ENCODE measurements around the gene NMRK2.

- TF ChIP-seq LEF1 (IDR thresholded peaks at IDR 0.05; ENCODE audit: borderline replicate concordance), result no peak
- TF ChIP-seq SUZ12 (IDR thresholded peaks at IDR 0.05), result no peak
- no peak for TF ChIP-seq NFRKB (IDR thresholded peaks at IDR 0.05)
- TF ChIP-seq SP1 (IDR thresholded peaks at IDR 0.05), result no peak
- TF ChIP-seq TARDBP (IDR thresholded peaks at IDR 0.05), result no peak
- no peak for TF ChIP-seq ZNF384 (IDR thresholded peaks at IDR 0.05)
- TF ChIP-seq ELF4 (IDR thresholded peaks at IDR 0.05), result no peak
- TF ChIP-seq BHLHE40 (IDR thresholded peaks at IDR 0.05; ENCODE audit: borderline replicate concordance), result no peak
- TF ChIP-seq HDGF (IDR thresholded peaks at IDR 0.05; ENCODE audit: borderline replicate concordance), result no peak
These were observed 43.8 kb downstream of the NMRK2 start for GRCh38 chr19:3976495-3977241.

Measured in HEK293T (cell line).